Measurements from ENCODE around the gene HINT3. TPM values are rescaled to one million over a fixed set of nuclear protein-coding genes. Genes with fewer than 3 reads are reported as not detected.

The HINT3 gene
- total RNA-seq, 1 donor from 2014 or later: 17.5 TPM

DNA sequence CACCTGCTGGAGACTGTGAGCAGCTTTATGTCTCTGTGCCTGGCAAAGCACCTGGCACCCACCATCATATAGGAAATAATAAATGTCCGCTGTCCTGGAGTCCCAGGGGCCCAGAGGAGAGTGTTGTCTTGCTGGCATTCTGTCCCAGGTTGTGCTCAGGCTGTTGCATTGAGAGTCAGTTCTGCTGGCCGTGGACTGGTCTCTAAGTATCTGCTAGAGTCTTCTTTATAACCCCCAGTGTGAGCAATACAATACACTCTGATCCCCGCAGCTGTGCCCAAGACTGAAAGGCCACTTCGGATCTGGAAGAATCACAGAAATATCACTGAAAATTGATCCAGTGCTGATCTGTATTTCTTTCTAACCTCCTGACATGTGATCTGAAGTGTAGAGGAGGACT is 38.3 kb upstream of the HINT3 start:
- Mint-ChIP-seq H3K27me3 (ENCODE audit: low read depth) (no peaks in the 10 kb centered on the region), H3K9me3 (no peaks in the 10 kb centered on the region), H3K36me3 (peaks cover 36% of the 10 kb centered on the region), H3K4me3 (no peak overlapping the region), H3K27ac (peak overlapping the region; percentile 98), H3K4me1 (peaks cover 21% of the 10 kb centered on the region)
- no peak for DNase-seq (ENCODE audit: low spot score in 2 of 2, unreplicated experiment in 2 of 2)
- TF ChIP-seq, protein P1, sequence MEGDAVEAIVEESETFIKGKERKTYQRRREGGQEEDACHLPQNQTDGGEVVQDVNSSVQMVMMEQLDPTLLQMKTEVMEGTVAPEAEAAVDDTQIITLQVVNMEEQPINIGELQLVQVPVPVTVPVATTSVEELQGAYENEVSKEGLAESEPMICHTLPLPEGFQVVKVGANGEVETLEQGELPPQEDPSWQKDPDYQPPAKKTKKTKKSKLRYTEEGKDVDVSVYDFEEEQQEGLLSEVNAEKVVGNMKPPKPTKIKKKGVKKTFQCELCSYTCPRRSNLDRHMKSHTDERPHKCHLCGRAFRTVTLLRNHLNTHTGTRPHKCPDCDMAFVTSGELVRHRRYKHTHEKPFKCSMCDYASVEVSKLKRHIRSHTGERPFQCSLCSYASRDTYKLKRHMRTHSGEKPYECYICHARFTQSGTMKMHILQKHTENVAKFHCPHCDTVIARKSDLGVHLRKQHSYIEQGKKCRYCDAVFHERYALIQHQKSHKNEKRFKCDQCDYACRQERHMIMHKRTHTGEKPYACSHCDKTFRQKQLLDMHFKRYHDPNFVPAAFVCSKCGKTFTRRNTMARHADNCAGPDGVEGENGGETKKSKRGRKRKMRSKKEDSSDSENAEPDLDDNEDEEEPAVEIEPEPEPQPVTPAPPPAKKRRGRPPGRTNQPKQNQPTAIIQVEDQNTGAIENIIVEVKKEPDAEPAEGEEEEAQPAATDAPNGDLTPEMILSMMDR (IDR thresholded peaks at IDR 0.05; ENCODE audit: unreplicated experiment): no peak

- Mint-ChIP-seq H3K4me3 (peak overlapping the region; percentile 69), H3K4me1 (peaks cover 23% of the 10 kb centered on the region), H3K27me3 (ENCODE audit: low read depth) (no peaks in the 10 kb centered on the region), H3K36me3 (peaks cover 43% of the 10 kb centered on the region), H3K9me3 (no peaks in the 10 kb centered on the region), H3K27ac (peak overlapping the region; percentile 98)
- TF ChIP-seq, protein P1 (IDR thresholded peaks at IDR 0.05; ENCODE audit: unreplicated experiment): no peak
- DNase-seq (ENCODE audit: low spot score in 2 of 2, unreplicated experiment in 2 of 2): no peak
Measured at GRCh38 chr6:125918681-125919566, 37.6 kb upstream of the HINT3 start.

DNA sequence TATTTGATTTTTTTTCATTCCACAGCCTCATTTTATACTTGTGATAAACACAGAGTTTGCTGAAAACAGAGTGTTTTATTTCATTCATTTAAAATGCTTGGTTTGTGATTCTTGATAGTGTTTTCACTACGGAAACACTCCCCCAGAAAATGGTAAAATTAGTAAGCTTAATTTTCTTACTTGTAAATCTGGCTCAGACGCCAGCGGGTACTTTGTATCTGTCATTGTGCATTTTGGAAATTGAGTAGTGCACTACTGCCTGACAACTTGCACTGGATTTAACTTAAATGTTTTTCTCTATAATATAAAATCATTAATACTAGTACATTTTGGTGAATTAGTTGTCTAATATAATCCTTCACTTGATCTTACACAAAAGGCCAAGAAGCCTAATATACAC is 37.0 kb upstream of the HINT3 start:
- Mint-ChIP-seq H3K36me3 (peaks cover 46% of the 10 kb centered on the region), H3K4me1 (peaks cover 20% of the 10 kb centered on the region), H3K27me3 (ENCODE audit: low read depth) (no peaks in the 10 kb centered on the region), H3K27ac (peak overlapping the region; percentile 98), H3K4me3 (peak overlapping the region; percentile 69), H3K9me3 (no peaks in the 10 kb centered on the region)
- TF ChIP-seq, protein P1 (IDR thresholded peaks at IDR 0.05; ENCODE audit: unreplicated experiment): no peak
- no peak for DNase-seq (ENCODE audit: low spot score in 2 of 2, unreplicated experiment in 2 of 2)

DNA sequence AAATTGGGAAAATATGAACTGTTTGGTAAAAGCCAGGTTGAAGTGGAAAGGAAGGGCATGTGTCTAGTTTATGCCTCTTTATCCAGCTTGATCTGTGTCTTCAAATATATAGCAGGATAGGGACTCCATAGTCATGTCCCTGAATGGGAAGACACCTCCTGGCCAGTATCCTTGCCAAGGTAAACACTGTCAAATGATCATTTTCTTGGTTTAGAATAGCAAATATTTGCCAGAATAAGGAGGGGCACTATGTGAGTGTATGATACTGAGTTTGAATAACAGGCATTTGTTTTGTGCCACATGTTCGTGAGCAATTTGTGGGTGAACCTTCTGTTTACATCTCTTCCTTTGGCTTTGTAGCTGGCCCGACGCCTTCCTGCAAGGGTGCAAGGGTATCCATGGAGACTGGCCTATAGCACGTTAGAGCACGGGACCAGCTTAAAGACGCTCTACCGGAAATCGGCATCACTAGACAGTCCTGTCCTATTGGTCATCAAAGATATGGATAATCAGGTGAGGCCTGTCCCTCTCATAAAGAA is 34.2 kb upstream of the HINT3 start:
- Mint-ChIP-seq H3K9me3 (no peaks in the 10 kb centered on the region), H3K27ac (no peak overlapping the region), H3K27me3 (ENCODE audit: low read depth) (no peaks in the 10 kb centered on the region), H3K4me3 (no peak overlapping the region), H3K4me1 (peaks cover 20% of the 10 kb centered on the region), H3K36me3 (peaks cover 31% of the 10 kb centered on the region)
- TF ChIP-seq, protein P1 (IDR thresholded peaks at IDR 0.05; ENCODE audit: unreplicated experiment): no peak
- DNase-seq (ENCODE audit: low spot score in 2 of 2, unreplicated experiment in 2 of 2): no peak

GRCh38 chr6:125923366-125923877 is 33.1 kb upstream of the HINT3 start:
- H3K4me3 Mint-ChIP-seq: no peak overlapping the region

More at GRCh38 chr6:125923366-125923877, 33.1 kb upstream of the HINT3 start:
- Mint-ChIP-seq H3K9me3 (no peaks in the 10 kb centered on the region), H3K27me3 (ENCODE audit: low read depth) (no peaks in the 10 kb centered on the region), H3K4me1 (peaks cover 20% of the 10 kb centered on the region), H3K36me3 (peaks cover 34% of the 10 kb centered on the region), H3K27ac (no peak overlapping the region)
- TF ChIP-seq, protein P1 (IDR thresholded peaks at IDR 0.05; ENCODE audit: unreplicated experiment): no peak
- no peak for DNase-seq (ENCODE audit: low spot score in 2 of 2, unreplicated experiment in 2 of 2)
